Glutamatergic neuron (in vitro differentiated cells): ENCODE results near the gene SKAP2. TPM values are rescaled to one million over a fixed set of nuclear protein-coding genes. Genes with fewer than 3 reads are reported as not detected.

Source experiments
- DNase-seq: peaks from one replicate; pipeline ENCODE4 v3.0.0; 2022
- H3K27ac Mint-ChIP-seq: one replicate; pipeline ENCODE4 v1.8.0; 2020; ENCODE audit warnings: mild to moderate bottlenecking, mixed read lengths, inconsistent platforms; ENCODE audit not compliant: unreplicated experiment
- H3K27me3 Mint-ChIP-seq: one replicate; pipeline ENCODE4 v1.8.0; 2020; ENCODE audit warnings: mild to moderate bottlenecking, moderate library complexity, mixed read lengths, inconsistent platforms; ENCODE audit not compliant: unreplicated experiment
- H3K36me3 Mint-ChIP-seq: one replicate; pipeline ENCODE4 v1.8.0; 2020; ENCODE audit warnings: mild to moderate bottlenecking, mixed read lengths, inconsistent platforms; ENCODE audit not compliant: unreplicated experiment
- H3K4me1 Mint-ChIP-seq: one replicate; pipeline ENCODE4 v1.8.0; 2020; ENCODE audit warnings: mild to moderate bottlenecking, low read depth, mixed read lengths, inconsistent platforms; ENCODE audit not compliant: unreplicated experiment
- H3K4me3 Mint-ChIP-seq: one replicate; pipeline ENCODE4 v1.8.0; 2020; ENCODE audit warnings: mild to moderate bottlenecking, mixed read lengths, inconsistent platforms; ENCODE audit not compliant: unreplicated experiment
- H3K9me3 Mint-ChIP-seq: one replicate; pipeline ENCODE4 v1.8.0; 2020; ENCODE audit warnings: mild to moderate bottlenecking, moderate library complexity, mixed read lengths, inconsistent platforms; ENCODE audit not compliant: unreplicated experiment
- total RNA-seq: library from RNA; stranded (reverse); fragmentation: NEBNext Ultra II Directional; extraction: Animal tissue kit (Norgen Biotek cat#: 25700); gene quantifications from one replicate; pipeline ENCODE4 v1.2.1, GENCODE V29; 2021; ENCODE audit not compliant: unreplicated experiment
- TF ChIP-seq, protein P1 (sequence below): fragments of 200-600 bp; sonication (generic); IDR thresholded peaks from one replicate; pipeline ENCODE4 v1.5.0; 2021; ENCODE audit not compliant: partially characterized antibody, unreplicated experiment

SKAP2 gene
- total RNA-seq, 1 donor from 2014 or later = 12.1 TPM

DNA sequence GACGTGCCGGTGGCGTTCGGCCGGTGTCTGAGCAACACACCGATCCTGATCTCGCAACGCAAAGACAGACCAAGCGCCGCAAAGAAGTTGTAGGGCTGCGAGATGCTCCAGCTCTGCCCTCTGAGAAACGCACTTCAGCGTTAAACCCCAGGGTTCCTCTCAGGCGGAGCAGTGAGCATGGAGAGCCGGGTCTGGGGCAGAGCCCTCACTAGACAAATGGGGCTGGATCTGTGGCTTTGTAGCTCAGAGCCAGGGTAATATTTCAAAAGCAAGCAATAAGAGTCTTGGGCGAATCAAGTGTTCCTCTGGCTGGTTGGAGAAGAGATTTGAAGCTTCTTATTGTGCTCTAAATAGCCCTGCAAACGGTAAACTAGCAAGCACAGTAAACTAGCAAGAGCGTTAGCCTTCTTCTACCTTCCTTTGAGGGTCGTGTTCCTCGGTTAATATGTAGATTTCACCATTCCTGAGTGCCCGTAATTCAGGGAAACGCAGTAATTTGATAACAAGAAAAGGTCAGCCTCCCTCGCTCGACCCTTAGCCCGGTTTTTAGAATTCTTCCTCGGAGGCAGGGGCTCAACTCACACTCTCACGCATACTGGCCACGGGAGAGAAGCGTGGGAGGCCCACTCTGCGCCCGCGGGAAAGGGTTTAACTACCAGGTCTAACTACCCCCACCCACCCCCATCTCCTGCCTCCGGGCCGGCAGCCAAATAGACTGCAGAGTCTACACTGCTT is 6.7 kb downstream of the SKAP2 start:
- TF ChIP-seq, protein P1, sequence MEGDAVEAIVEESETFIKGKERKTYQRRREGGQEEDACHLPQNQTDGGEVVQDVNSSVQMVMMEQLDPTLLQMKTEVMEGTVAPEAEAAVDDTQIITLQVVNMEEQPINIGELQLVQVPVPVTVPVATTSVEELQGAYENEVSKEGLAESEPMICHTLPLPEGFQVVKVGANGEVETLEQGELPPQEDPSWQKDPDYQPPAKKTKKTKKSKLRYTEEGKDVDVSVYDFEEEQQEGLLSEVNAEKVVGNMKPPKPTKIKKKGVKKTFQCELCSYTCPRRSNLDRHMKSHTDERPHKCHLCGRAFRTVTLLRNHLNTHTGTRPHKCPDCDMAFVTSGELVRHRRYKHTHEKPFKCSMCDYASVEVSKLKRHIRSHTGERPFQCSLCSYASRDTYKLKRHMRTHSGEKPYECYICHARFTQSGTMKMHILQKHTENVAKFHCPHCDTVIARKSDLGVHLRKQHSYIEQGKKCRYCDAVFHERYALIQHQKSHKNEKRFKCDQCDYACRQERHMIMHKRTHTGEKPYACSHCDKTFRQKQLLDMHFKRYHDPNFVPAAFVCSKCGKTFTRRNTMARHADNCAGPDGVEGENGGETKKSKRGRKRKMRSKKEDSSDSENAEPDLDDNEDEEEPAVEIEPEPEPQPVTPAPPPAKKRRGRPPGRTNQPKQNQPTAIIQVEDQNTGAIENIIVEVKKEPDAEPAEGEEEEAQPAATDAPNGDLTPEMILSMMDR = no peak
- no peaks in the 10 kb centered on the region for H3K36me3 Mint-ChIP-seq

DNA sequence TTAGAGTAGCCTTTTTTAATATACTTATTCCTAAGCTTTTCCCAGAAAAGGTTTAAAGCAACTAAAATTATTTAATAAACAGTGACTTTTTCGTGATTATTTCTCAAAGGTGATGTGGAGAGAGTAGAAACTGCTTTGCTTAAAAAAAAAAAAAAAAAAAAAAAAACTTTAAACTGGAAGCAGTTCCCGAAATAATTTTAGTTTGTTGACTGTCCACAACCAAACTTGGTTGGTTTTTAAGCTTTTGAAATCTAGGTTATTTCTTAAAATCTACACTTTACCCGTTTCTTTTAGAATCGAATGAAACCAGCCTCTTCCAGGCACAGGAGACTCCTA is 7.3 kb downstream of the SKAP2 start:
- no peak overlapping the region for H3K27ac Mint-ChIP-seq
- DNase-seq = no peak
- peaks cover 6% of the 10 kb centered on the region for H3K9me3 Mint-ChIP-seq
- peaks cover 11% of the 10 kb centered on the region for H3K27me3 Mint-ChIP-seq
- H3K4me3 Mint-ChIP-seq = peak overlapping the region; percentile 30
- H3K36me3 Mint-ChIP-seq = no peaks in the 10 kb centered on the region
- TF ChIP-seq, protein P1 = no peak
- peaks cover 2% of the 10 kb centered on the region for H3K4me1 Mint-ChIP-seq

More for the DNA sequence above, 6.7 kb downstream of the SKAP2 start:
- Mint-ChIP-seq H3K9me3 (peaks cover 6% of the 10 kb centered on the region), H3K4me1 (peaks cover 2% of the 10 kb centered on the region), H3K27ac (no peak overlapping the region), H3K27me3 (peaks cover 11% of the 10 kb centered on the region), H3K4me3 (peak overlapping the region; percentile 30)
- peak; percentile 23 for DNase-seq

GRCh38 chr7:26856176-26856985 is 8.0 kb downstream of the SKAP2 start:
- H3K27me3 Mint-ChIP-seq = peaks cover 11% of the 10 kb centered on the region
- peaks cover 2% of the 10 kb centered on the region for H3K4me1 Mint-ChIP-seq
- H3K27ac Mint-ChIP-seq = no peak overlapping the region
- no peak overlapping the region for H3K4me3 Mint-ChIP-seq
- DNase-seq = no peak
- TF ChIP-seq, protein P1 = no peak
- H3K9me3 Mint-ChIP-seq = peaks cover 6% of the 10 kb centered on the region
- no peaks in the 10 kb centered on the region for H3K36me3 Mint-ChIP-seq

- Mint-ChIP-seq H3K36me3 (no peaks in the 10 kb centered on the region), H3K4me3 (no peak overlapping the region), H3K4me1 (peaks cover 2% of the 10 kb centered on the region), H3K9me3 (peaks cover 3% of the 10 kb centered on the region), H3K27me3 (peaks cover 11% of the 10 kb centered on the region), H3K27ac (no peak overlapping the region)
- DNase-seq = no peak
- TF ChIP-seq, protein P1 = no peak
Observed at GRCh38 chr7:26854876-26855855, 9.2 kb downstream of the SKAP2 start.
